ENCODE measurements around the gene POLDIP2.

POLDIP2 gene

DNA sequence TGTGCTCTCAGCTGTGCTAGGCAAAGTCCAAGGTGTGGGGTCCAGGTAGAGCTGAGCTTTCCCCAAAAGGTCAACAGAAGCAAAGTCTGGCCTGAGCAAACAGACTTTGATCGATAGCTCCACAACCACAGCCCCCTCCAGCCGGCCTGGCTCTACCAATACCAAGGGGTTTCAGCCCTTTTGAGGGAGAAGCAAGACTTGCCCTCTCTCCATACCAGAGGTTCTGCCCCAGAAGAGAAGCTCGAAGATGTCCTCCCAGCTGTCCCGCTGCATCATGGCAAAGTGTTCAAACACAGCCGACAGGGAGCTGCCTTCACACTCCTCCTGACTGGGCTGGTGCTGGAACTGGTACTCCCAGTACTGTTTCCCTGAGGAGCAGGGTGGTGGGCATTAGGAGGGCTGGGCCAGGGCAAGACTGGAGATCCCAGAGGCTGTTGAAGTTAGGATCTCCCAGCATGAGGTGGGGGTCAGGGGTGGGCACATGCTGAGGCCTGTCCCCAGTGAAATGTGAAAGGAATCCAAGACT, 11.0 kb upstream of the POLDIP2 start:
- Histone ChIP-seq H3K9me3 (ENCODE audit: low read length) (no peaks in the 10 kb centered on the region), H3K27me3 (ENCODE audit: insufficient read depth, low read length) (no peaks in the 10 kb centered on the region), H3K4me3 (ENCODE audit: low read length) (no peak overlapping the region), H3K4me1 (ENCODE audit: insufficient read depth, low read length) (peaks cover 24% of the 10 kb centered on the region), H3K36me3 (ENCODE audit: insufficient read depth, low read length) (peaks cover 10% of the 10 kb centered on the region), H2AFZ (ENCODE audit: low read depth, low read length) (no peak overlapping the region)

DNA sequence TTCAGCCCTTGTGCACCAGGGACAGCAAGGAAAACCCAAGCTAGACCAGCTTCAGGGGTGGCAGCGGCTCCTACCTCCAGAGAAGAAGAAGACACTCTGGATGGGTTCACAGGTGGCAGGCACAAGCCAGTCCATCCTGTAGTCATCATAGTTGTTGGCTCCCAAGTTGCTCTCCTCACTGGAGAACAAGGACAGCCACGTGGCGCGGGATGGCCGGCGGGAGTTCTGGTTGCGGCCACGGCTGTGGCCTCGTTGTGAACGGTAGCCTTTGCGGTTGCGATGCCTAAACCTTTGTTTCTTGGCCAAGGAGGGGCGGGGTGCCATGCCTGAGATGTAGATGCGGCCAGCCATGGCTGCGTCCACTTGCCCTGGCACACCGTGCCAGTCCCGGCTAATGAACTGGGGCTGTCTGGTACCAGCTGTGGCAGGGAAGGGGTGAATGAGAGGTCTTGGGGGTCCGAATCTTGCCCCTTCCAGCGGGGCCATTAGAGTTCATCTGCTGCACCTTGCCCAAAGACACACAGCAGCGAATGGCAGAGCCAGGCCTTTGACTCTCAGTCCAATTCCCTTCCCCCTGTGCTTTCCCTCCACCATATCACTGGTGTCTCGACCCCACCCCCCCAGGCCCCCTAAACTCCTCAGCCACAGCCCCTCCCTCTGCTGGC, 10.4 kb upstream of the POLDIP2 start:
- Histone ChIP-seq H3K4me3 (ENCODE audit: low read length) (no peak overlapping the region), H3K36me3 (ENCODE audit: insufficient read depth, low read length) (peaks cover 16% of the 10 kb centered on the region), H3K27me3 (ENCODE audit: insufficient read depth, low read length) (no peaks in the 10 kb centered on the region), H2AFZ (ENCODE audit: low read depth, low read length) (no peak overlapping the region), H3K4me1 (ENCODE audit: insufficient read depth, low read length) (peaks cover 18% of the 10 kb centered on the region), H3K9me3 (ENCODE audit: low read length) (no peaks in the 10 kb centered on the region)

DNA sequence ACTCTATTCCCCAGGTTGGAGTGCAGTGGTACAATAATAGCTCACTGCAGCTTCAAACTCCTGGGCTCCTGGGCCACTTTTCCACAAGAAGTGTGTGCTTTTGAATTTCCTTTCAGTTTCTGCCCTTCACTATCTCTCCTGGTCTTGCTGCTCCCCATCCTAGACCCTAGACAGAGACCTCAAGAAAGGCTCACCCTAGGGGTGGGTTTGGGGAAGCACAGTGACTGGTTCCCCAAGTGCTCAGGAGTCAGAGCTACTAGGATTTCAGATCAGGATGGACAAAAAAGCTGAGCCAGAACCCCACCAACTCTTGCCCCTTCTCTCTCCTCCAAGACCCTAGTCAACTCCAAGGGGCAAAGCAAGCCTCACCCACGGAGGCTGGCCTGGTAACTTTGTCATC, 9.3 kb upstream of the POLDIP2 start:
- Histone ChIP-seq H3K36me3 (ENCODE audit: insufficient read depth, low read length) (peaks cover 24% of the 10 kb centered on the region), H2AFZ (ENCODE audit: low read depth, low read length) (no peak overlapping the region), H3K4me3 (ENCODE audit: low read length) (no peak overlapping the region), H3K9me3 (ENCODE audit: low read length) (no peaks in the 10 kb centered on the region), H3K27me3 (ENCODE audit: insufficient read depth, low read length) (no peaks in the 10 kb centered on the region), H3K4me1 (ENCODE audit: insufficient read depth, low read length) (peaks cover 17% of the 10 kb centered on the region)

DNA sequence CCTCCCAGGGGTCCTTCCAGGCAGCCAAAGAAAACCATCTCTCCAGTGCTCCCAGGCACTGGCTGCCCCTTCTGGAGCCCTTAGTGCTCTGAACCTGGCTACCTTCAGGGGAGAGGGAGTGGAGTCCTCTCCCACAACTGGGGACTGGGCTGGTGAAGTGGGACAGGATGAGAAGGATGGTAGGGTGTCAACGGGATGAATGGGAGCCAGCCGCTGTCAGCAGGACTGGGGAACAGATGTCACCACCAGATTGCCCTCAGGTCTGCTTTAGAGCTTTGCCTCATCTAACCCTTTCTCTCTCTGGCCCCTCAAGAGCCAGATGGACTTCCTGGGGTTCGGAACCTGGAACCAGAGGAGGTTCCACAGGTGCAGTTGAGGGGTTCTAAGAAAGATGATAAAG, 8.2 kb upstream of the POLDIP2 start:
- H3K9me3 ChIP-seq (ENCODE audit: low read length) = no peaks in the 10 kb centered on the region
- H3K4me1 ChIP-seq (ENCODE audit: insufficient read depth, low read length) = peaks cover 10% of the 10 kb centered on the region
- no peak overlapping the region for H3K4me3 ChIP-seq (ENCODE audit: low read length)
- no peak overlapping the region for H2AFZ ChIP-seq (ENCODE audit: low read depth, low read length)
- peaks cover 35% of the 10 kb centered on the region for H3K36me3 ChIP-seq (ENCODE audit: insufficient read depth, low read length)
- no peaks in the 10 kb centered on the region for H3K27me3 ChIP-seq (ENCODE audit: insufficient read depth, low read length)

DNA sequence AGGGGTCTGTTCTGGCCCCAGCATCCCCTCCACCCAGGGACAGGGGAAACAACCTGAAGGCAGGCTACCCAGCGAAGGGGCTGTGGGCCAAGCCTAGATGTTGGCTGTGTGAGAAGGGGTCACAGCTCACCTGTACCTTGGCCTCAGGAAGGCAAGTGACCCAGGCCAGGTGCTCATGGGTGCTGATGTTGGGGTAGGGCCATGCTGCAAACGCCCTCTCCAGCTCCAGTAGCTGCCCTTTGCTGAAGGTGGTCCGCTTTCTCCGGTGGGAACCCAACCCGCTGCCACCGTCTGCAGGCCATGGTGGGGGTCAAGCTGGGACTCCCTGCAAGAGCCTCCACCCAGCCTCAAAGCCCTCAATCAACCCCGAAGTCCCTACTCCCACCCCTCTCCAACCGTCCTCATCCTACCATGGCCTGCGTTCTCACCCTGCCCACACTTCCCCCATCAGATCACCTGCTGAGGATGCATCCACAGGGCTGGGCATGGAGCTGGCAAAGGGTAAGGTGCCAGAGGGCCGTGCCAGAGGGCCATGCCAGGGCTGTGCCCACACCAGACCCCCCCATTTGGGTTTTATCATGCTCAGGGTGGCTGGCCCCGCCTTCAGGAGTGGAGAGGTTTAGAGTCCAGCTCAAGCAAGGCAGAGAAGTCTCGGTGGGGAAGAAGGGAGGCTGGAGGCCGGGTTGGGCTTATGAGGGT, 7.5 kb upstream of the POLDIP2 start, which contains the start of gene SEBOX:
Gene SEBOX, minus strand, starts transcription at position 535 of the 699 bp plus-strand sequence. Its CDS starts 48 bp downstream, at position 487.
- Histone ChIP-seq H3K27me3 (ENCODE audit: insufficient read depth, low read length) (no peaks in the 10 kb centered on the region), H3K4me1 (ENCODE audit: insufficient read depth, low read length) (peaks cover 3% of the 10 kb centered on the region), H3K36me3 (ENCODE audit: insufficient read depth, low read length) (peaks cover 41% of the 10 kb centered on the region), H2AFZ (ENCODE audit: low read depth, low read length) (no peak within 1 kb of the TSS), H3K4me3 (ENCODE audit: low read length) (no peak within 1 kb of the TSS), H3K9me3 (ENCODE audit: low read length) (no peaks in the 10 kb centered on the region)

DNA sequence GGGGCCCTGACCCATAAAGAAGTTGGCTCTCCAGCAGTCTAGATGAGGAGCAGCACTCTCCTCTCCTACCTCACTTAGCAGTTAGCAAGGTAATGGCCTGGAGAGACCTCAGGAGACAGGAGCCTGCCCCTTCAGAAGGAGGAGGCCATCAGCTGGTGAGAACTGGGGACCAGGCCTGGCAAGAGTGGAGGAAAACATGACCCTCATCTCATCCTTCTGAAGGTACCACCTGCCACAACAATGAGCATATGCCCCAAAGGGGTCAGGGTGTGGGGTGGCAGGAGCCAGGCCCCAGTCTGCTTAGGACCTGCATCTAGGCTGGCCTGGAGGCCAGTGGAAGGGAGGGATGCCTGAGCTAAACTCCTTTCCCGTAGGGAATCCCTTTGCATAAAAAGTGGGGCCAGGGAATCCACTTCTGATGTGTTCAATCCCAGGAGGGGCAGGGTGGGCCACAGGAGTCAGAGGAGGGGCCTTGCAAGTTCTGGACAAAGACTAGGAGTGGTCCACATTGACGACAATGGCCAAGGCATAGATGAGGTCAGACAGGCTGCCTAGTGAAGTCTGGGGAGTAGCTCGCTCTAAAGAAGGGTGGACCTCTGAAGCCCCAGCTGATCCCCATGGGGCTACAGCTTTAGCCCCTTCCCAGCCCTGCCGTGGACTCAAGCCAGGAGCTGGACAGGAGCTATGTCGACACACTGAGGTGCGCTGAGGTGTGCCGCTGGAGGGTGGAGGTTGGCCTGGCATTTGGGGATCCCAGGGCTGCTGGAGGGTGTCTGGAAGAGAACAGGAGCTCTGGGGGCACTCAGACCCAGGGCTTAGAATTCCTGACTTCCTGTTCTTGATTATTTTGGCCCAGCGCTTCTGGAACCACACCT, 6.7 kb upstream of the POLDIP2 start:
- Histone ChIP-seq H3K27me3 (ENCODE audit: insufficient read depth, low read length) (no peaks in the 10 kb centered on the region), H2AFZ (ENCODE audit: low read depth, low read length) (no peak overlapping the region), H3K4me1 (ENCODE audit: insufficient read depth, low read length) (no peaks in the 10 kb centered on the region), H3K36me3 (ENCODE audit: insufficient read depth, low read length) (peaks cover 47% of the 10 kb centered on the region), H3K9me3 (ENCODE audit: low read length) (no peaks in the 10 kb centered on the region), H3K4me3 (ENCODE audit: low read length) (no peak overlapping the region)

DNA sequence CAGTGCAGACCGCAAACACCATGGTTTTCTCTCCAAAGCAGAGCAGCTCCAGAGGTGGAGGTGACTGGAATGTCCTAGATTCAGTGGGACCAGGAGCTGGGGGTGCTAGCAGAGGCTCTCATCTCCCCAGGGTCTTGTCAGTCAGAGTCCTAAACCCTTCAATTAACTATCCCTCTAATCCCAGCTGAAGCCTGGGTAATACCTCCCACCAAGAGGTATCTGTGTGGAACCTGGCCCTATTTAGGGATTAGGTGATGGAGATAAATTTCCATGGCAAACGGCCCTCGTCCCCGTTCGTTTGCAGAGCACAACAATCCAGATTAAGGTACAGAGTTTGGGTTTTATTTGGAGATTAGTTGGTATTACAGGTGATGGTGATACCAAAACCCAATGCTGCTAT, 5.9 kb upstream of the POLDIP2 start:
- no peak overlapping the region for H2AFZ ChIP-seq (ENCODE audit: low read depth, low read length)
- H3K27me3 ChIP-seq (ENCODE audit: insufficient read depth, low read length) = no peaks in the 10 kb centered on the region
- H3K4me3 ChIP-seq (ENCODE audit: low read length) = no peak overlapping the region
- peaks cover 52% of the 10 kb centered on the region for H3K36me3 ChIP-seq (ENCODE audit: insufficient read depth, low read length)
- no peaks in the 10 kb centered on the region for H3K9me3 ChIP-seq (ENCODE audit: low read length)
- H3K4me1 ChIP-seq (ENCODE audit: insufficient read depth, low read length) = peaks cover 6% of the 10 kb centered on the region

DNA sequence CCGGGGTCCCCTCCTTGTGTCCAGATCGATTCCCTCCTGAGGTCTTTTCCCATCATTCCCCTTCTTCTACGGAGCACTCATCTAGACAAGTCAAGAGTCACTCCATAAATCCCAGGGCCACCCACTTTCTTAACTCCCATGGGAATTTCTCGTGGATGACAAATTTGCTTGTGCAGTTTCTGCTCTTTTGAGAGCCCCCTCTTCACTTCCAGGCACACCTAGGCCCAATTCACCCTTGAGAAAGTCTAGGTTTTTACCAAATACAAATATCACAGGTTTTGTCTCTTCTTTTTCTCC, 522 bp upstream of the POLDIP2 start:
- Histone ChIP-seq H3K4me1 (ENCODE audit: insufficient read depth, low read length) (peaks cover 21% of the 10 kb centered on the region), H3K9me3 (ENCODE audit: low read length) (no peaks in the 10 kb centered on the region), H3K27me3 (ENCODE audit: insufficient read depth, low read length) (no peaks in the 10 kb centered on the region), H2AFZ (ENCODE audit: low read depth, low read length) (peak overlapping the region; percentile 6), H3K4me3 (ENCODE audit: low read length) (peak overlapping the region; percentile 94), H3K36me3 (ENCODE audit: insufficient read depth, low read length) (peaks cover 63% of the 10 kb centered on the region)

DNA sequence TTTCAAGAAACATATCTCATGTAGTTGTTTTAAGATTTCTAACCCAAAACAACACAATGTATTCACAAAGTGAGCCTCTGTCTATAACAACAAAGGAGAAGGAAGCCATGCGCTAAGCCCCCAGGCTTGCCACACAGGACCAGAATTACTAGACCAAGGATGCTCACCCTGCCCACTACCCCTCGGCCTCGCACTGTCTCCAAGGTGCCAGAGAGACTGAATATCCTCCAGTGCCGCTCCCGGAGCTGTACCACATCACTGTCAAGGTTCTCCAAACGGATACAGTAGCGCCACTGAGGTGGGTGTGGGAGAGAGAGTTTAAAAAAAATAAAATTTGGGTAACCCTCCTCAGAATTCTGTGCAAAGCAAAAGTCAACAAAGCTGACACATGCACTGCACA, 7.1 kb downstream of the POLDIP2 start:
- H3K4me3 ChIP-seq (ENCODE audit: low read length) = no peak overlapping the region
- H3K27me3 ChIP-seq (ENCODE audit: insufficient read depth, low read length) = no peaks in the 10 kb centered on the region
- no peaks in the 10 kb centered on the region for H3K9me3 ChIP-seq (ENCODE audit: low read length)
- no peak overlapping the region for H2AFZ ChIP-seq (ENCODE audit: low read depth, low read length)
- H3K36me3 ChIP-seq (ENCODE audit: insufficient read depth, low read length) = peaks cover 84% of the 10 kb centered on the region
- H3K4me1 ChIP-seq (ENCODE audit: insufficient read depth, low read length) = peaks cover 24% of the 10 kb centered on the region

DNA sequence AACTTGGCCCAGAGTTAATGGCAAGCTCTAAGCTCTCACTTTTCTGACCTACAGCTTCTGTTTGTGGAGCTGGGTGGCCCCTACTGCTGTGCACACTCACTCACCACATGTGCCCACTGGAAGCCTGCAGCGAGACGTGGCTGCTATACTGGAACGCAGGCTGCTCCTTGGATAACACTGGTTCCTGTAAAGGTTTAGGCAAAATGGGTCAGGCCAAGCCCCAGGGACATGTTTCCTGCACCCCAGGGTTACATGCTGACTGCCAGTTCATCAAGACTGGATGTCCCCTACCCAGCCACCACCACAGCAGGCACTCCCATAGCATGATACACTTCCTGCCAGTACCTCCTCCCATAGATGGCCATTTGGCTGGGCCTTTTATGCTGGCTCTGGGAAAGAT, 8.3 kb downstream of the POLDIP2 start:
- Histone ChIP-seq H2AFZ (ENCODE audit: low read depth, low read length) (no peak overlapping the region), H3K27me3 (ENCODE audit: insufficient read depth, low read length) (no peaks in the 10 kb centered on the region), H3K4me1 (ENCODE audit: insufficient read depth, low read length) (peaks cover 25% of the 10 kb centered on the region), H3K4me3 (ENCODE audit: low read length) (no peak overlapping the region), H3K36me3 (ENCODE audit: insufficient read depth, low read length) (peaks cover 83% of the 10 kb centered on the region), H3K9me3 (ENCODE audit: low read length) (no peaks in the 10 kb centered on the region)

DNA sequence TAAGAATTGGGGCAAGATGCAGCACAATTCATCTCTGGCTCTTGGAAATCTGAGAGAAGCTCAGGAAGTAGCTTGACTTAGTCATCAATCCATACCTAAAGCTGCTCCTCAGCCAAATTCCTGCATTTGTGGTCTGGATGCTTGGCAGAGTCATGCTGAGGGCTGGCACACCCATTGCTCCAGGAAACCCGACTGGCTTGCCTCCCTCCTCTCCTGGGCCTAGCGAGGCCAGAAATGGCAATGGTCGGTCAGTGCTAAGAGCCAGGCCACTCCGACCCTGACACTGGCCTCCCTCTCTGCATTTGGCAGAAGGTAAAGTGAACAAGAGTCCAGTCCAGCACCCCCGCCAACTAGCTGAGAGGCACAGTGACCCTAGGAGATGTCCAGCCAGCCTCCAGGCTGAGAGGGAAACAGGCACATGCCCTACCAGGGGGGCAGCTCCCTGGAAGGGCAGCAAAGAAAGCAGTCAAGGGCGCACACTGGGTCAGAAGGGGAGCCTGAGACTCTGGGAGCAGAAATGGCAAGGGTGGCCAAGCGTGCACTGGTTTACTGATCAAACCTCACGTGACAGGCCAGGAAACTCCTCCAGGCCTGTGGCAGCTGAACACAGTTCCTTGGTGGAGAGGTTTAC, 10.0 kb downstream of the POLDIP2 start:
- Histone ChIP-seq H3K4me3 (ENCODE audit: low read length) (no peak overlapping the region), H3K36me3 (ENCODE audit: insufficient read depth, low read length) (peaks cover 84% of the 10 kb centered on the region), H3K4me1 (ENCODE audit: insufficient read depth, low read length) (peaks cover 25% of the 10 kb centered on the region), H2AFZ (ENCODE audit: low read depth, low read length) (no peak overlapping the region), H3K9me3 (ENCODE audit: low read length) (no peaks in the 10 kb centered on the region), H3K27me3 (ENCODE audit: insufficient read depth, low read length) (no peaks in the 10 kb centered on the region)

DNA sequence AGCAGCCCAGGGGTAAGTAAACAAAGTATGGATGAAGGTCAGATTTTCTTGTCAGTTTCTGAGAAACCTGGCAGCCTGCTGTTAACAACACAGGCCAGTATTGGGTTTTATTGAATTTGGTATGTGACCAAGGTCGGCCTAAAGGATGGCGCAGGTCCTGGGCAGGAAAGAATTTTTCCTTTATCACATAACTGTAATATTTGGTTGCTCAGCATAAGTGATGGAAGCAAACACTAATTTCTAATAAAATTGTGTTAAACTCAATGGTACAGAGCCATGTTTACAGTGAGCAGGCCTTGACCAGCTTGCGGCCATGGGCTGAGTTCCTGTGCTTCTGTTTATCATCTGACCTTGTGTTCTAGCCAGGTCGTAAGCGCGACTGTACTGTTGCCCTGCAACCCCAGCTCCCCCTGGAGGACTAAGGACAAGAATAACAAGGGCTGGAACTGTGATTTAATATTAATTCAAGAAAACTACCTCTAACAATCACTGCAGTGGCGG, 10.5 kb downstream of the POLDIP2 start:
- Histone ChIP-seq H3K4me1 (ENCODE audit: insufficient read depth, low read length) (peaks cover 25% of the 10 kb centered on the region), H3K4me3 (ENCODE audit: low read length) (no peak overlapping the region), H3K36me3 (ENCODE audit: insufficient read depth, low read length) (peaks cover 87% of the 10 kb centered on the region), H3K9me3 (ENCODE audit: low read length) (no peaks in the 10 kb centered on the region), H2AFZ (ENCODE audit: low read depth, low read length) (no peak overlapping the region), H3K27me3 (ENCODE audit: insufficient read depth, low read length) (no peaks in the 10 kb centered on the region)
